HG02759 (cell line): ENCODE data around the gene C10orf53.

ENCODE experiments used
- ATAC-seq: cut with Tn5 transposase; IDR thresholded peaks from one replicate; pipeline ENCODE4 v1.9.1; 2021; ENCODE audit warnings: mild to moderate bottlenecking, moderate library complexity; ENCODE audit not compliant: unreplicated experiment

The C10orf53 gene, protein sequence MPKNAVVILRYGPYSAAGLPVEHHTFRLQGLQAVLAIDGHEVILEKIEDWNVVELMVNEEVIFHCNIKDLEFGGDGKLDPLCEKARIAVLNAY

DNA sequence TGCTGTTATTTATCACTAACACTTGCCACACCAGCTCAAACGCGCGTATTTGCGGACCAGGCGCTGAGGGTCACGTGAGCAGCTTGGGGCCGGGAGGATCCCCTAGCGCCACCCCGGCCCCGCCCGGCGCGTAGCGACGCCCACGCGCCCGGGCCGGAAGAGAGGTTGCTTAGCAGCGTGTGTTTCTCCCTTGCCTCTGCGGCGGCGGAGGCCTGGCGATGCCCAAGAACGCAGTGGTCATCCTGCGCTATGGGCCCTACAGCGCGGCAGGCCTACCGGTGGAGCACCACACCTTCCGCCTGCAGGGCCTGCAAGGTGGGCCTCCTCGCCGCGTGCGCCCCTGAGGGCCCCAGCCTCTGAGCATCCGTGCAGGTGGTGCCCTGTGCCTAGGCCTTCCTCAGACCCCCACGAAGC lies at the start of gene C10orf53:
Gene C10orf53 (plus strand): TSS at position 172 of the 414 bp plus-strand sequence. CDS start 47 bp downstream, at position 219.
- peak; percentile 66 for ATAC-seq

DNA sequence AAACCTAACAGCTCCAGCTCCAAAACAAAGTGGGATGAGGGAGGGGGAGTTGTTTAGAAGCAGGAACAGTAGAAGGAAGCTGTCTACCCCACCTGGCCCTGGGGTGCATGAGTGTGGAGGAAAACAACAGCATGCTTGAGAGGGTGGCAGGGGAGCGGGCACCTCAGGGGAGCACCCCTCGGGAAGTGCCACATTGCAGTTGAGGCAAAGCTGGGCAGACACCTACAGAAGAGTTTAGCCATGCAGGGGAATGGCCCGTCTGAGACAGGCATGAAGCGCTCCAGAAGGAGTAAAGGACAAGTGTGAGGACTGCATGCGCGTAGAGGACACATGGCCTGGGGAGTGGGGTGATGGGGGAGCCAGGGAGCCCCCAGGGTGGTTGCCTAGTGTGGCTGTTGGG lies 47.5 kb upstream of the C10orf53 start:
- ATAC-seq, result no peak

DNA sequence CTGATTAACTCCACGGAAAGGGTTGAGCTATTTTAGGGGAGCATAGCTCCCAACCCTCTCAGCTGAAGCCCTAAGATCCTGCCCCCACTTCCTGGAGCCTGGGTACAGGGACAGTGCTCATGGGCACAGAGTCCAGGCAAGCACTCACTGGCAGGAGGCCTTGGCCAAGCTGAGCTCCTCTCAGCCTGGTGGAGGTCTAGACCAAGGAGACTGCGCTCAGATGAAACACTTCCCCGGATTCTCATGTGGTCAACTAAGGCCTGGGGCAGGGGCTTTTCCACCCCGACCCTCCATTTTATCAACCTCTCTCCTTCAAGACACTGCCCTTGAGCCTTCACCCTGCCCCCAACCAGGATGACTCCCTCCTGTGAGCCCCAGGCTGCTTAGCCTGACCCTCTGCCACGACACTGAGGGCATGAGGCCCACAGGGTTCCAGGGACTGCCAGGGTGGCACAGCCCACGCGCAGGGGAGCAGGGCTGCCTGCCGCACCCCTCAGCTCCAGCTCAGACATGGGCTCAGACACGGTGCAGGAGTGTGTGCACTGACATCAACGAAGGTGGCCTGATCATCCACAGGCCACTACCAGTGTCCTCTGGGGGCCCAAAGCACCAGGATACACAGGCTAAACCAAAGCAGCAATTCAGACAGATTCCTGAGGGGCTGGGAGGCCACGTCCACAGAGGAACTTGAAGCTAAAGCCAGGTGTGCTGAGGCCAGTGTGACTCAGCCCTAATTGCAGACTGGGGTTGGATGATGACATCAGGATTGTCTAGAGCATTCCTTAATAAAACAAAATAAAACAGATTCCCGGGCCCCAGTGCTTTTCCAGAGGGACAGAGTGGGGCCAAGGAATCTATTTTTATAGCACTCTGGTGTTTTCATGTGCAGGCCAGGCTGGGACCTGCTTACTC lies 46.8 kb upstream of the C10orf53 start:
- ATAC-seq, result no peak

DNA sequence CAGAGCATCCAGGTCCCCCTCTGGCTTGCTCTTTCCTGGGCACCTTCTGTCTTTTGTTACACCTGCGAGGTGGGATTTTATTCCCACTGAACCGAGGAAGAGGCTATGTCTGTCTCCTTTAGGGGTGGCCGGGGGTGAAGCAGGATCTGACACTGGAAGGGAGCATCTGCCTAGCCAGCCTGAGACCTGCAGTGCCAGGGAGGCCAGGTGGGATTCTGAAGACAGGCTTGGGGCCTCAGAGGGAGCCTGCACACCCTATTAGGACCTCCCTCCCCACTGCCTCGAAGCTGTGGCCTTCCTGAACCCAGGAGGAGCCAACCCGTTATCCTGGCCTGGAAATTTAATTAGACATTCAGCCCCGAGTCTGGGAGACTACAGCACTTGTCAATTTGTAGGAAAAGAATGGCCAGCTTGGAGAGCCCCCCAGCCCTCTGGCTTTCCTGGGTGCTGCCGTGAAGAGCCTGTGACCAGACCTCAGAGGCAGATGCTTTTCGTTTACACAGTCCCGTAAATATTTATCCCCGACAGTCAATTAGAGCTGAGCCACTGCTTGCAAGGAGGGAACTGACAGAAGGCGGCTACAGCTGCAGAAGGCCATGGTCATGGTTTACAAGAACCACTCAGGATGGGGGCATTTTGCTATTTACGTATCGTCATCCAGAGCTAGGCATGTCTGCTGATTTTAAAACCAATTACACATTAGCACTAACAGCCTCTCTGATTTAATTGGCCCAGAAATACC lies 46.0 kb upstream of the C10orf53 start:
- ATAC-seq, result no peak

DNA sequence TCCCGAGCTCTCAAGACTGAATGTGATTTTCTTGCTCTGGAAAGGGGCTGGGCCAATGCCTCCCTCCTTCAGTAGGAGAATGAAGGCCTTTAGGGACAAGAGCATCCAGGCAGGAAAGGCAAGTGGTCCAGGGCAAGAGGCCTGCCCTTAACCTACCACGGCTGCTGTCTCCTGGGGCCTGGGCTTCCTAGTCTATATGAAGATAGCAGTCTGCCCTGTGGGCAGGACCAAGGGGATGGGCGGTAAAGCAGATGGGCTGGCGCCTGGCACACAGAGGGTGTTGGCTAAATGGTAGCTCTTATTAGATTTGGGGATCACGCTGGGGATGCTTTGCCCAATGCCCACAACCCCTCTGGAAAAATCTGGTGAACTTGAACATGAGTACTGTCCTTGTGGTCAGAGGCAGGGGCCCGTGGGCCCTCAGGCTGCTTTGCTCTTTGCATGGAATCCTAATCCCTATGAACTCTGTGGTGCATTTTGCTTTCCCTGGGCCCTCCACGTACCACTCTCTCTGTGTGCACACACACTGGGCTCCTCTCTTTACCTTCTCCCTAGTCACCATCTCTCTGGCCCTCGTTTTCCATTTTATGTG lies 45.3 kb upstream of the C10orf53 start:
- ATAC-seq, result no peak

DNA sequence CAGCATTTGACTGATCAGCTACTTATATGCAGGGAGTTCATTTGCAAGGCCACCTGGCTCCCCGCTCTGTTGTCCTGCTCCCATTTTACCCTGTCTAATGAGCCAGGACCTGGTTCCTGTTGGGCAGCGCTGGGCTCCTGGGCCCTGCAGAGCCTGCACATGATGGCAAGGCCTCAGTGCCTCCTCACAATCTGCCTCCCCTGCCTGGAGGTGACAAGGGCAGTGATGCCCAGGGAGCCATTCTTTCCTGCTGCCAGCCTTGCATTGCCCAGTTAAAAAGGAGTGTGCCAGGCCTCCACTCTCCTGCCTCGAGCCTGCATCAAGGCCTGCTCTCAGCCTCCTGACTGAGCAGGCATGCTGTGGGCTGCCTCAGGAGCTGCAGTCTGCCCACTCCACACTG lies 37.1 kb upstream of the C10orf53 start:
- ATAC-seq, result no peak

DNA sequence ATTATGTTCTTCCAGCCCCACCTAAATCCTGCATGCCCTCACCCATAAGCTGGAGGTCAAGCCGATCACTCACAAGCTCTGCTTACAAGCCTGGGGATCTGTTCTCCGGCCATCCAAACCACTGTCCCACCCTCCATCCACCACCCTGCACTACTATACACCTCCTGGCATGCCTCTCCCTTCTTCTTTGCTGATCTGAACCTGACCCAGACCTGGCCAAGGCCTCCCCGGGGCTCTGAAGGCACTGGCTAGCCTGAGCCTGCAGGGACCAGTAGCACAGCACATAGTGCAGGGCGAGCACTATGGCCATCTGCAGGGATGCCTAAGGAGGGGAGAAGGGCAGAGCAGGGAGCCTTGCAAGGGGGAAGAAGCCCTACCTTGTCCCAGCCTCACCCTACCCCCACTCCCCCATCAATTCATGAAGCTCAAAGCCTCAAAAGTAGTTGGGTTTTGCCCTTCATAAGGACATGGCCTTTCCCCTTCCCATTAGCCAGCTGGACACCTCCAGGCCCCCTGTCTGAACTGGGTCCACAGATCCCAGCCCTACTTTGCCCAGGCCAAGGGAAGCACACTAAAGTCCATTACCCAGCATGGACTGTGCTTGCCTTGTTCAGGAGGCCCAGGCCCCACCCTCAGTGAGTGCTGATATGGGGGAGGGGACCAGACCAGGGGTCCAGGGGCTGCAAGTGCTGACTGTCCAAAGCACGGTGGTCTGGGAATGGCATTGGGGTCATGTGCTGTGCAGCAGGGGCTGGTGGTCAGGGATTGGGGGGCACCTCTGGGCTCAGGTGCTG lies 36.0 kb upstream of the C10orf53 start:
- ATAC-seq, result no peak

DNA sequence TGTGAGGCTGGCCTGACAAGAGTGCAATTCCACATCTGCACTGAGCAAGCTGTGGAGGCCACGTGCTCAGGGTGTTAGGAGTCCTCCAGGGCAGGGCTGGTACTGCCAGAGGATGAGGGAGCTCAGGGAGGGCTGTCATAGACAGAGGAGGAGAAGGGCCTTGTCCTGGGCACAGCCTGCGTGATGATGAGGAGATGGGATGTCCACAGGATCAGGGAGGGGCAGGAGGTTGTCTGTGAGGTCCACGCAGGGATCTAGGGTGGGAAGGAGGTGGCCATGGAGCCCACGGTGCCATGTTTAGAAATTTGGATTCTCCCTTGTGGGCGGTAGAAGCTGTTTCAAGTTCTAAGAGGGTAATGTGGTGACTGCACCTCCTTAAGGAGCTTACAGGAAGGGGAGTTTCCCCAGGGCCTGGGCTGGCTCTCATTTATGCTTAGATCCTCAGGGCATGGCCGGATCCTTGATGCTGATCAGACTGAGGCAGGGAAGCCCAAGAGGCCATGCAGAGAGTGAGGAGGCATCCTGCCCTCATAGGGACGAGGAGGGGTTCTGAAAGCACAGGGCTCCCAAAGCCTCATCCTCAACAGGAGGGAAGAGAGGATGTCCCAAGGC lies 35.3 kb upstream of the C10orf53 start:
- ATAC-seq, result no peak

DNA sequence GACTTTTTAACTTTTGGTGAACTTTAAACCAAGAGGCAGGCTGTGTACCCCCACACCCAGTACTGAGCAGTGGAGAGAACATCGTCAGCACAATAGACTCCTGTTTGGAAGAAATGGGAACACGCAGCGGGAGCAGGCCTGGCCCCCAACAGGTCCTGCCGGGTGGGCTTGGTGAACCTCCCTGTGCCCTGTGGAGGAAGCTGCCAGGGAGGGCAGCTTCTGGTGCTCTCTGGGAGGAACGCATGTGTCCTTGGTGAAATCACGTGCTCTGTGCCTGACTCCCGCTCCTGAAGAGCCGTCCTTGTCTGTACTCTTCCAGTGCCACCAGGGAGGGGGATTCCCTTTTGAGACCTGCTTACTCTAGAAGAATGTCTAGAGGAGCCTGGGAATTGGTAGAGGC lies 34.0 kb upstream of the C10orf53 start:
- ATAC-seq, result no peak

DNA sequence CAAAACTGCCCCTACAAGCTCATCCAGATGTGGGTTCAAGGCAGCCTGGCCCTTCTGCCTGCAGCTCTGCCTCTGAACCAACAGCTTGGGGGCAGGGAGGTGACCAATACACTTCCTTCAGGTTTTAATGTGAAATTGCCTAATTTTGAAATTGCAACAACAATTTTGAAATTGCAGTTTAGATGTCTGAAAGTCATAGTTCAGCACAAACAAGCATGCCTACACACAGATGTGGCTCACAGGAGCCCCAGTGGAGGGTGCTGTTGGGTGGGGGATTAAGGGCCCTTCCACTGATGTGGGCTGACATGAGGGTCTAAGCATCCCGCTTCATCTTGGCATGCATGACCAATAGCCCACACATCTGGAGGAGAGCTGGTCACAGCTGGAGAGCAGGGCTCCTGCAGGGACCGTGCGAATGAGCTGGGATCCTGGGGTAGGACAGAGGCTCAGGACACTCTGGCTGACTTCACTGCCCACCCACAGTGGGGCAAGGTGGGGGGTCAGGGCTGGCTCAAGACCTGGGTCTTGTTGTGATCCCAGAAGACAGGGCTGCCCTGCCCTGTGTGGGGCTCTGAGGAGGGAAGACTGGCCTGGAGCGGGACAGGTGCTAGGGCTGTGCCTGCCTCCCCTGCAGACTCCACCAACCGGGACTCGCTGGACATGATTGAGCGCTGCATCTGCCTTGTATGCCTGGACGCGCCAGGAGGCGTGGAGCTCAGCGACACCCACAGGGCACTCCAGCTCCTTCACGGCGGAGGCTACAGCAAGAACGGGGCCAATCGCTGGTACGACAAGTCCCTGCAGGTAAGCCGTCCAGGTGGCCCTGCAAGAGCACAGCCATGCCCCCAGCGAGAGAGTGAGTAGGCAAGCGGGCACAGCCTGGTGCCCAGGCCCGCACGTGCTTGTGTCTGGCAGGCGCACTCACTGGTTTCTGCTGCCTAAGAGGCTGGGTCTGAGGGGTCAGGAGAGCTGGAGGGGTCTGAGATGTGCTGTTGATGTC lies 33.3 kb upstream of the C10orf53 start:
- no peak for ATAC-seq

DNA sequence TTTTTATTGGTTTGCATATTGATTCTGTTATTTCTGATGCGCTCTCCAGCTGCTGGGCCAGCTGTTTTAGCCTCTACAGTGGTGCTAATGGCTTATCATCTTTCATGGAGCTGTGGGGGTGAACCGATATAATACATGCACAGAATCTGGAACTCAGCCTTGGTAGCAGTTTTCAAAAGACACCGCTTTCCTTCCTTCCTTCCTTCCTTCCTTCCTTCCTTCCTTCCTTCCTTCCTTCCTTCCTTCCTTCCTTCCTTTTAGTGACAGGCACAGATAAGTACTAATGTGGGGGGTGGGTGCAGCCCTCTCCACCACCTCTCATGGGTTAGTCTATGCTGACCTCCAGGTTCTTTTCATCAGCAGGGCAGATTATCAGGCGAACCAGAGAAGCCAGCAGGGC lies 31.9 kb upstream of the C10orf53 start:
- ATAC-seq, result no peak

DNA sequence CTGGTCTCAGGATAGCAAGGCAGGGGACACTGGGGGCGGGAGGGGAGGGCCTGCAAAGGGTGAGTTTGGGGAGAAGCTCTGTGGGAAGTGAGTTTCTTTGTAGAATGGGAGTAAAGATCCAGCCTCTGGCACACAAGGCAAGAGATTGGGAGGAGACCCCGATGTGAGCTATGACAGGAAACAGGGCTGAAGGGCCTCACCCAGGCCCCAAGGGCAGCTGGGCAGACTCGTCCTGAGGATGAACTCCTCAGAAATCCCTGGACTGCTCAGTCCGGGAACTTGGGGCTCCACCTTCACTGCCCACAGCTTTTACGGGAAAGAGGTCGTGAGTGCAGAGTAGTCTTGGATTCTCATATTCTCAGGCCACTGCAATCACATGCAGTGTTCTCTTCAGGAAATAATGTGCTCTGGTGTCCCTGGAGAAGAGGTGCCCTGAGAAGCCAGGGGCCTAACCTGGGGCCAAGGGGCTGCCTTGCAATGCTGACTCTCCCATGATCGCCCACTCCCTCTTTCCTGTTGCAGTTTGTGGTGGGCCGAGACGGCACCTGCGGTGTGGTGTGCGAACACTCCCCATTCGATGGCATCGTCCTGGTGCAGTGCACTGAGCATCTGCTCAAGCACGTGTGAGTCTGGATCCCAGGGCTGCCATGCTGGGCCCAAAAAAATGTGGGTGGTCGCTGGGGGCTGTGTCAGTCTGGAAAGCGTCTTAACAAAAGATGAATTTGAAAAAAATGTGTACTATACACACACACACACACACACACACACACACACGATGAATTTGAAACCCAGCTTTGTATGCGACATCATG lies 31.3 kb upstream of the C10orf53 start:
- no peak for ATAC-seq

DNA sequence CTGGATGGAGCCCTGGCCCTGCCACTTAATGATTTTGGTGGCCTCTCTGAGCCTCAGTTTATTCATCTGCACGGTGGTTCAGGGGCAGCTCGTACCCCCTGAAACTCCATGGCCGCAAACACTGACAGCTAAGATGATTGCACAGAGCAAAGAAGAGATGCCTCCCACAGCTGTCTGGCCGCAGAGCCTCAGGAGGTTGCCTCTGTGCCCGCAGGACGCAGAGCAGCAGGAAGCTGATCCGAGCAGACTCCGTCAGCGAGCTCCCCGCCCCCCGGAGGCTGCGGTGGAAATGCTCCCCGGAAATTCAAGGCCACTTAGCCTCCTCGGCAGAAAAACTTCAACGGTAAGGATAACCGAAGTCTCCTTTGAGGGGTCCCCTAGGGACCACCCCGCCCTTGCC lies 30.2 kb upstream of the C10orf53 start:
- ATAC-seq, result no peak

DNA sequence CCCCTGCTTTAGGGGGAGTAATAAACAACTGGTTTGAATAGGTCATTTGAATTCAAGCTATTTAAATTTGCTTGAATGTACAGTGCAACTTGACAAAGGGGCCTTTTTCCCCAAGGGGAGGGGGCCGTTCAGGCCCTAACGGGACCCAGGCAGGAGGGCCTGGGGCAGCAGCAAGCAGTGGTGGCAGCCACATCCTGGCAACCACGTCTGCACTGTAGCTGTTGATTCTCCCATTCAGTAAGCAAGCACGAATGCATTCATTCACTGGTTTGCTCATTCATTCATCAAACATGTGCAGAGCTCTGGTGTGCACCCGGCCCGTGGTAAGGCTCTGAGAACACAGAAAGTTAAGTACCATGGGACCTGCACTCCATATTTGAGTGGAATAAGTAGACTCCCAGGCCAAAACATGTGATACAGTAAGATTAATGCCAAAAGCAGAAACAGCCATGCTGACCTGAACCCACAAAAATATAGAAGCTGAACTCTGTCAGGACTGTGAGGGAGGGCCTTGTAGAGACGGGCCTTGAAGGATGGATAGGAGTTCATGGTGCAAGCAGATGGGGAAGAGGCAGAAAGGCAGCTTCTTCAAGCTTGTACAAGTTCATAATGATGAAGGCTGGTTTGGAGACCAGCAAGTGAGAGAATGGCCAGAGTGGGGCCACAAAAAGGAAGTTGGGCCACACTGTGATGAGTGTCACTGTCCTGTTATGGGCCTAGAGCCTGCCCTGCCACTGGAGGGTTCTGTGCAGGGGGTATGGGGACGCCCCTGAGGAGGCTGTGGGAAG lies 29.3 kb upstream of the C10orf53 start:
- ATAC-seq, result no peak

DNA sequence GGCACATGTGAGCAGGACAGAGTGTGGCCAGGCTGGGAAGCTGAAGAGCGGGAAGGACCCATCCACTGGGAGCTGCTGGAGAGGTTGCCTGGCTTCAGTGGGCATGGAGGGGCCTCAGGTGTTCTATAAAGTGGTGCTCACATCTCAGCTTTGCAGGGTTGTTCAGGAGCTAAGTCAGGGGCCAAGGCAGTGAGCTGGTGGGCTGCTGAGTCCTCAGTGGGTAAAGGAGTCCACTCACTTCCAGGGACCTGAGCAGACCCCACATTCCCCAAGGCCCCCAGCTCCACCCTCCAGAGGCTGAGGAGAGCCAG lies 28.8 kb upstream of the C10orf53 start:
- ATAC-seq, result no peak

DNA sequence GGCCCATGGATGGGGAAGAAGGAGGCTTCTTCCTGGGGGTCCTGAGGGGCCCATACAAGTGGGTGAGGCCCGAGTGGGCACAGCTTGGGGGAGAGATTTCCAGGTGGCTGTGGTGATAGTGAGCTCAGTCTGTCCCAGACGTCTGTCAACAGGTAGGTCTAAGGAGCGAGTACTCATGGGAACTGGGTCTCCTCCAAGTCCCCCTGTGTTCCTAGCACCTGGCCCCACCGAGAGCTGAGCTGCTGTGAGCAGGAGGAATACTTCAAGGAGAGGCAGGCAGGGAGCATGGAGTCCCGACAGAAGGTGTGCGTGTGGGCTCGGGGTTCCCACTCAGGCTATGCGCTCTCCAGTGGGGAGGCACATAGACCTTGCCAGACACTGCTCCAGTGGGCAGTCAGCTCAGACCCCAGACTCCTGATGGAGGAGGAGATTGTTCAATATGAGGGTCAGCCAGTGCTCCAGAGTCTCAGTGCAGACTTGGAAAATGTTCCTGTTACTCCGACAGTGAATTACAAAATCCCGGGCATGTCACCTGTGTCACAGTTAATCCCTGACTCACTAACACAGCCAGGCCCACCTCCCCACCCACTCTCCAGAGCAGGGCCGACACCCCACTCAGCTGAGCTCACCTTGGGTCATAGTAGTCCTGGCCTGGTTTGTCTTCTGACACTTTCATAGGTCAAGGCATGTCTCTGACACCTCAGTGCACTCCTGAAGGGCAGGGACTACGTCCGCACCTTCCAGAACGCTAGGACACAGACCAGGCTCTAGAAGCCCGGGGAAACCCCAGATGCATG lies 28.2 kb upstream of the C10orf53 start:
- ATAC-seq, result no peak

DNA sequence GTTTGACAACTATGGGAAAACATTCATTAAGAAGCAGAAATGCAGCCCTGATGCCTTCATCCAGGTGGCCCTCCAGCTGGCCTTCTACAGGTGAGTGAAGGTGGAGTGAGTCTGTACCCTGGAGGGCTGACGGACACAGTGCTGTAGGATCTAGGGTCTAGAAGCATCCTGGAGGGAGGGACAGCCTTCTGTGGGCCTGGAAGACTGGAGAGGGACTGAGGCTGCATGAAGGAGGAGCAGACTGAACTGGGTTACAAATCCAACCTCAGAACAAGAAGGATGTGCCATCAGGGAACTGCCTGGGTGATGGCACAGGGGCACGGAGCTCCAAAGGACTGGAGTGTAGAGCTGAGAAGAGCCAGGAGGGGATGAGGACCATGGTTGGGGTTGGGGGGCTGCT lies 27.5 kb upstream of the C10orf53 start:
- ATAC-seq, result no peak
